Astrocyte (in vitro differentiated cells and primary cell): ENCODE measurements around the gene FAS.

Experiments used
- EZH2 ChIP-seq: IDR thresholded peaks from 2 replicates; pipeline ENCODE4 v1.6.1; 2012; ENCODE audit warnings: mild to moderate bottlenecking, low read length, inconsistent platforms; ENCODE audit not compliant: insufficient read depth
- TF ChIP-seq, protein P1 (sequence below): IDR thresholded peaks from 2 replicates; pipeline ENCODE4 v1.5.1; 2011; ENCODE audit warnings: low read depth, mild to moderate bottlenecking, inconsistent platforms, low read length, moderate library complexity; ENCODE audit not compliant: insufficient read depth

DNA sequence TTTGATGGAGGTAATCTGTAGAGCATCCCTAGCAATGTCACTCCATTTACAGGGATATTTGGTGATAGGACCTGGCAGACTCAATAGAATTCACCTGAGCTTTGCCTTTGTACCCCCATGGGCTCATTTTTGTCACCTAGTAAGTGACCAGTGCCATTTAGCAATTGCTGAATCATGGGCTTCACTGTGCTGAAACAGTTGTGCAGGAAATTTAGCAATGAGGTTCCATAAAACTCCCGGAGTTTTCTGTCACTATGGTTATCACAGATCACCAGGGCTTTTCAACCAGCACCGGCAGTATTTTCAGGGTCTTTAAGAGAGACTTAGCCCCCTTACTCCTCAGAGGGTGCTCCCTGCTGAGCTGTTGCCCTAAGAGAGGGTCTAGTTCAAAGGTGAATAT, 40.2 kb downstream of the FAS start:
- TF ChIP-seq, protein P1, sequence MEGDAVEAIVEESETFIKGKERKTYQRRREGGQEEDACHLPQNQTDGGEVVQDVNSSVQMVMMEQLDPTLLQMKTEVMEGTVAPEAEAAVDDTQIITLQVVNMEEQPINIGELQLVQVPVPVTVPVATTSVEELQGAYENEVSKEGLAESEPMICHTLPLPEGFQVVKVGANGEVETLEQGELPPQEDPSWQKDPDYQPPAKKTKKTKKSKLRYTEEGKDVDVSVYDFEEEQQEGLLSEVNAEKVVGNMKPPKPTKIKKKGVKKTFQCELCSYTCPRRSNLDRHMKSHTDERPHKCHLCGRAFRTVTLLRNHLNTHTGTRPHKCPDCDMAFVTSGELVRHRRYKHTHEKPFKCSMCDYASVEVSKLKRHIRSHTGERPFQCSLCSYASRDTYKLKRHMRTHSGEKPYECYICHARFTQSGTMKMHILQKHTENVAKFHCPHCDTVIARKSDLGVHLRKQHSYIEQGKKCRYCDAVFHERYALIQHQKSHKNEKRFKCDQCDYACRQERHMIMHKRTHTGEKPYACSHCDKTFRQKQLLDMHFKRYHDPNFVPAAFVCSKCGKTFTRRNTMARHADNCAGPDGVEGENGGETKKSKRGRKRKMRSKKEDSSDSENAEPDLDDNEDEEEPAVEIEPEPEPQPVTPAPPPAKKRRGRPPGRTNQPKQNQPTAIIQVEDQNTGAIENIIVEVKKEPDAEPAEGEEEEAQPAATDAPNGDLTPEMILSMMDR = no peak
- TF ChIP-seq EZH2 = no peak
